ENCODE results near the gene NEDD4L.
"Not testable (repeated sequence)": the region's sequence is repeated elsewhere in the genome, so short reads cannot be mapped to it uniquely, and the experiment has no call there.

NEDD4L gene

DNA sequence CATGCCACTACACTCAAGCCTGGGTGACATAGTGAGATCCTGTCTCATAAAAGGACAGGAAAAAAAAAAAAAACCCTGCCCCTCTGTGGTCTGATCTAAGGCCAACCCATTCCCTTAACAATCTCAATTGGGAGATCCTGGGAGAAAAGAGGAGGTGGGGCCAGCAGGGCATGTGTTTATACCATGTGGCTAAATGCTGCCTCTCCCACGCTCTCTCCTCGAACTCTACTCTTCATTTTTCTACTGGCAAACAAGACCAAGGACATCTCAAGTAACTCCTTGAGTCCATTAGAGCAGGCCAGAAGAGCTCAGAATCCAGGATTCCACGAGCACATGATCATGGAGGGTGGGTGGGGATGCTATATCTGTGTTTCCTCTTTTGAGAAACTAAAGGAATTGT is 16.7 kb upstream of the NEDD4L start:
- no peak for DNase-seq

DNA sequence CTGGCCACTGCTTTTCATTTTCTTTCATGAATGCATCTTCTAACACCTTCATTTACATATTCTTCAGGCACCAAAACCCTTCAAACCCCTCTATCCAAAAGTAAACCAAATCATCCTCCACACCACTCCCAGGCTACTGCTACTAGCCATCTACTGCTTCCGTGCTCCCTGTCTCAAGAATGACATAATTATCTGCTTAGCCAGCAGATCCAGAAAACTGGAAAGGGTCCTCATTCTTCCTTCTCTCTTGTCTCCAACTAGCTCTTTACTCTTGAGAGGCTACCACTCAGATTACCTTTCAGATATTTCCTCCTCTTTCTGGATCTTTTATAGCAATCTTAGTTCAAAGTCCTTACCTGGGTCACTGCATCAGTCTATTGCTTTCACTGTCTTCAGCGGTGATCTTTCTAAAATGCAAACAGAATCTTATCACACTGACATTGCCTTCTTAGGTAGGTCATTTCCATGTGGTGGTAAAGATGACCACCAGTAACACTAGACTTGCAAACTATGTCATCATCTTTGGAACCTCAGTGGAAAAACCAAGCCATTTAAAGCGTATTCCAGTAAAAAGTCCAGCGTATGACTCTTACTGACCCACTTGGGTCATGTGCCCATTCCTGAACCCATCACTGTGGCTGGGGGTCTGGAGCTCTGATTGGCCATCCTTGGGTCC is 15.8 kb upstream of the NEDD4L start:
- DNase-seq, result no peak

DNA sequence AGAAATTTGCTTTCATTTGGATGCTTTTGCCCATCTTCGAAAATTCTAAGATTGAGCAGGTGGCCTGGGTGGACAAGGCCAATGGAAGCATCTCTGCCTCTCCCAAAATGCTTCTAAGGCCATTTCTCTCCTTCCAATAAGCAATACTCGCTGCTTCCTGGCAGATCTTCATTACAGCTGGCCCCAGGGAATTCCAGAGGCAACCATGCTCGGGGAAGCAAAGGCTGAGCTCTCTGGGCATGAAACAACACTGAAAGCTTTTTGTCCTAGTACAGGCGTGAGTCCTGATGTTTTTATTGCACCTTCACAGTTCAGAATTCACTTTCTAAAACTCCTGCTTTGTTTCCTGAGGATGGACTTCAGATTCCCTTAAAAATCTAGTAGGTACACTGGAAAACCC is 11.8 kb upstream of the NEDD4L start:
- DNase-seq, result no peak

DNA sequence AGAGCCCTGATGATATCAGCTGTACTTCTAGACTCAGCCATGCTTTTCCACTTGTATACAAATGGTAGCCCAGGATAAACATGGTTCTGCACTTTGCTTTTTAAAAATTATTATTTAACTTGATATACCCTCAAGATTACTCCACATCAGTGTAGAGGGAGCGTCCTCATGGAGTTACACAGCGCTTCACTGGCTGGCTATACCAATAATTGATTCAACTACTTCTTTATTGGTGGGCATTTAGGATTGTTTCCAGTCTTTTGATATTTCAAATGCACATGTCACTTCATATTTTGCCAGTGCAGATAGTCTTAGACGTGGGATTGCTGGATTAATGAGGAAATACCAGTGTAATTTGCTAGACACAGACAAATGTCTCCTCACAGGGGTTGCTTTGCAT is 10.8 kb upstream of the NEDD4L start:
- no peak for DNase-seq

DNA sequence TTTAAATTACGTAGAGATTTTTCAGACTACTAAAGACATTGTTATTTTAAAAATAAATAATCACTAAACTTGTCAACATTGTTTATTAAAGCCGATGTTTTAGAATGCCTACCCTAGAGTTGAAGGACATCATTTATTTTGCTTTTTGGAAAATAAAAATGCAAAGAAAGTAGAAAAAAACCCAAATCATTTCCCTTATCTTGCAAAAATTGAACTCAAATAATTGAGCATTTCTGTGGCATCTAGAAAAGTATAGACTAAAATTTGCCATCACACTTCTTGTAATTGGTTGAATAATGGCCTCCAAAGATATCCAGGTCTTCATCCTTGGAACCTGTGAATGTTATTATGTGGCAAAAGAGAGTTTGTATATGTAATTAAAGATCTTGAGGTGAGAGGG is 9.7 kb upstream of the NEDD4L start:
- no peak for DNase-seq

DNA sequence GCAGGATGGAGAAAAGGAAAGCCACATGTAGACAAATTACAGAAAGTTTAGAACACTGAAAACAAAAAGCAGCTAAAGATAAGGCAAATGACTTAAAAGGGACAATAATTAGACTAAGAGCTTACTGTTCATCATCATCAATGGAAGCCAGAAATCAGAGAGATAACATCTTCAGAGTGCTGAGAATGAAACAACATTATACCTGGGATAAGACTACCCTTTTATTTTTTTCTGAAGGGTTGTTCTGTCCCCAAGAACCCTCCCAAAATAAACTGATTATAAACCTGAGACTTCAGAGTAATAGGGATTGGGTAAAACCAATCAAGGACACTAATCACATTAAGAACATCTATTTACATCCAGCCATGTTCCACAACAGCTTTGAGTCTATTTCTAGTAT is 6.9 kb upstream of the NEDD4L start:
- DNase-seq, result no peak

DNA sequence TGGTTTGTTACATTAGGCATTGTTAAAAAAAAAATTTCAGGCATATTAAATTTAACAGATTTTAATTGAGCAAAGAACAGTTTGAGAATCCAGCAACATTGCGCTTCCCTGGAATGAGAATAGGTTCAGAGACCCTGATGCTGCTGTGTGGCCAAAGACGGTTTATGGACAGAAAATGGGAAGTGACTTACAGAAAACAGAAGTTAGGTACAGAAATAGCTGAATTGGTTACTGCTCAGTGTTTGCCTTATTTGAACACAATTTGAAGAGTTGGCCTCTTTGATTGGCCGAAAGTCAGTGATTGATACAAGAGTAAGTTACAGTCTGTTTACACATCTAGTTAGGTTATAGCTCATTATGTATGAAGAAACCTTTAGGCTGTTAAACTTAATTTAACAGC is 6.0 kb upstream of the NEDD4L start:
- no peak for DNase-seq

DNA sequence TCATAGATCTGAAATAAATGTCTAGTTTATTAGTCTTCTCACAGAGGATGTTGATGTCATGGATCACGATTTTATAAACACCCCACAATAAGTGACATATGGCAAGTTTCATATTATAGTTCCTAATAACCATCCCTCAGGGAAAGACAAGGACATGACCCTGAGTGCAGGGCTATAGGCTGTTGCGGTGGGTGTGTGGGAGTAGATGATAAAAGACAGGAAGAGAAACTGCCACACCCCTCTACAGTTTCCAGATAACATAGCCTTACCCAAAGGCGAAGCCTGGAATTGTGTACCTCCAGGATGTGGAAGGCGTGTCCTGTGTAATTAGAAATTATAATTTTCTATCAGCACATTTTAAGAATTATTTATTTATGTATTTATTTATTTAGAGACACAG is 2.4 kb upstream of the NEDD4L start:
- DNase-seq, result no peak

DNA sequence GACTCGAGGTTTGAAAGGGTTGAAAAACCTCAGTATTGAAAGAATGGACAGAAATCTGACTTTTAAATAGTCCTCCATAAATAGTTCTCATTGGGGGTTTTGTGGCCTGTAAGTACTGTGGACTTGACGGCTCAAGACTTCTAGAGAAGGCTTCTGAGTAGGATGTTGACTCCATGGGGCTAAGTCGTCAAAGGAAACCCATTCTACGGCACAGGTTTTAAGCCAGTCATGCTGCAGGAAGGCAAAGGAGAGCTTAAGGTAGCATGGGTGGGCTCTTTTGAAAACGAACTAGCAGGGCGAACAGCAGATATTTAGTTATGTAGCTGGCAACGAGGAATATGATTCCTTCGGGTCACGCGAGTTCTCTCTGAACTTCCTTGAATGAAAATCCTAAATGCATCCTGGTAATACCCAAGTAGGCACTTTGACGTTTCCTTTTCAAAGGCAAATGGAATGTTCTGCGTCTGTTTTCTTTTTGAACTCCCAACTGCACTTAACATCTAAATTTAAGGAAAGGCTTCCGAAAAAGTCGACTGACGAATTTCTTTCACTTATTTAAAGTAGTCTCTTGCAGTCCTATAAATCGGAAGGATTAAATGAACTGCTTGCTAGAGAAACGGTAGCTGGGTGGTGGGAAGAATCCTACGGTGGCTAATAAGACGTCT is 1.1 kb upstream of the NEDD4L start:
- DNase-seq, result no peak

DNA sequence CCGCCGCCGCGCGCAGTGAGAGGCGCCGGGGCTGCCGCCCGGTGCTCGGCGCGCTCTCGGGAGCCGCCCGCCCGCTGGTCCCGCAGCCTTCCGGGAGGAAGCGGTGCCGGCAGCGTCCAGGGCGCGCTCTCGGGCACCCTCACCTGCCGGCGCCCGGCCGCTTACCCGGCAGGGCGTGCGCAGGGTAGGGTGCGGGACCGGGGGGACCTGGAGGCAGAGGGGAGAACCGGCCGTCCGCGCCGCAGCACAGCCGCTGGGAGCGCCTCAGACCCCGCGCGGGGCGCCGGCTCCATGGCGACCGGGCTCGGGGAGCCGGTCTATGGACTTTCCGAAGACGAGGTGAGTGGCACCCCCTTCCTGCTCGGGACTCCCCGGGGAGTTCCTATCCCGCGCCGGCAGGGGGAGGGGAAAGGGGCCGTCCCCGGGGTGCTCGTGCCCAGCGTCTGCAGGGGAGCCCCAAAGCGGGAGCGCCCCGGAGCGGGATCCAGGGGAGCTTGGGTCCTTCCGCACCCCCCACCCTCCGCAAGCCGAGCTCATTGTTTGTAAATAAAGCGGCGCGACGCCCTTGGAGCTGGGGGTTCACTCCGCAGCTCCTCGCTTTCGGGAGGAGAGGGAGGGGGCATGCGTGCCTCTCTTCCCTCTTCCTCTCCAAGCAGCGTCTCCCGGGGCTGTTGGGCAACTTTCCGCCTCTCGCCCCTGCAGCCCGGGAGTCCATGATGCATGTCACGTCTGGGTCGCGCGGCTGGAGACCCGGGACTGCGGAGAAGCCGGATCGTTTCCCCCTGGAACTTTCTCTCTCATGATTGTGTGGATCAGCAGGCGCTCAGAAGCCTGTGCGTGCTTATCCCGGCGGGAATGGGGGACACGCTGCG is 580 bp downstream of the NEDD4L start:
- peak; percentile 74 for DNase-seq

DNA sequence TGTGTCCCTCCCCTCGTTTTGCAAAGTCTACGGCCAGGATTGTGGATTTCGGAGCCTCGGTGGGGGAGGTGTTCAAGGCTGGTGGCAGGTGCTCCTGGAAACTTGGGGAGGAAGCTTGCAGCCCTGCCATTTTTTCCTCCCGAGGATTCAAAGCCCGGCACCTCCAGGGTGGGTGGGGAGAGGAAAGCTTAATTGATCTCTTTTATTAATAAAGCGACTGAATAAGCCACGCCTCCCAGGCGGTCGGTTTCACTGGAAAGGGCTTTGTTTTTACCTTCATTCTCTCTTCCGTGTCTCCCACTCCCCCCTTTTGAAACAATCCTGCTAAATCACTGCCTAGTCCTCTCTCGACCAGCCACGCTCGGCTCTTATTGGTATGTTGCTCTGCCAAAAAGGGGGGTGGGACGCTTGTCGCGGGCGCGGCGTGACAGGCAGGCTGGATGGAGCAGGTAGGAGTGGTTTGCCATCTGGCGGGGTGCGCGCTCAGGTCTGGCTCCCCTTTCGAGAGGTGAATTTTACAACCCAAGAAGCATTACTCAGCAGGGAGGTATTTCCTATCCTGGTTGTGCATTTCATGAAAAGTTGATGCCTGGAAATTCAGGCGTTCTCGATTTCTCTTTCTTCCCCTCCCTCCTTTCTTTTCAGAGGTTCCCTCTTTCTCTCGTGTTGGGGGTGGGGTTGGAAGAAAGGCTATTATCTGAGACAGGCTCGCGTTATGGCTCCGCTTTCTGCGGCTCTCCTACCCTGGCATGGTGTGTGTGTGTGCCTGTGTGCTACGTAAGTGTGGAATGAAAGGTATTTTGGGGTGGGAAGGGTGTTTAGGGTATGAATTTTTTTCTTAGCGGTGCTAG is 1.4 kb downstream of the NEDD4L start:
- peak; percentile 86 for DNase-seq

DNA sequence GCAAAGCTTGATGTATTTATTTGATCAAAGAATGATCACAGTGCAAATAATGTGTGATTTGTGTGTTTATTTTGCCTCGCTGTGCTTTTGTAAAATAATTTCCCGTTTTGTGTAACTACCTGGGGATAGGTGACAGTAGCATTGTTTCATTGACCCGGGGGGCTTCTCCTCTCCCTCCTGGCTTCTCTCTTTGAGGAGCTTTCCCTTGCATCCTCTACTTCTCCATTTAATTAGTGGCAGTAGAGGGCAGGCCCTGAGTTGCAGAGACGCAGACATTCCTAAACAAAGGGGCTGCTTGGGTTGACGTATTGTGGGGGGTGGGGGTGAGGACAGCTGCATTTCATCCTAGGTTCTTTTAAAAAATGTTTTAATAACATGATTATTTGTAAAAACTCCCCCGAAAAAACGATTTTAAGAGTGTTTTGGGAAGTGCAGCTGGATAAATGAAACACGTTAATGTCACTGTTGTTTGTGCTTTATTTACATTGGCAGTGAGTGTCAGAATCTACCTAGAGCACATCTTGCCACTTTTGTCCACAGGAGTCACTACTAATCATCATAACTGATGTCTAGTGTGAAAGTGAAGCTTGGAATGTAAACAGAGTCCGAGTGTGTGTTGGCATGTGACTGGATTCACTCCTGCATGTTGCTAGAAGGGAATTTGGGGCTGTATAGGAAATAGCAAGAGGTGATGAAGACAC is 2.2 kb downstream of the NEDD4L start:
- no peak for DNase-seq

DNA sequence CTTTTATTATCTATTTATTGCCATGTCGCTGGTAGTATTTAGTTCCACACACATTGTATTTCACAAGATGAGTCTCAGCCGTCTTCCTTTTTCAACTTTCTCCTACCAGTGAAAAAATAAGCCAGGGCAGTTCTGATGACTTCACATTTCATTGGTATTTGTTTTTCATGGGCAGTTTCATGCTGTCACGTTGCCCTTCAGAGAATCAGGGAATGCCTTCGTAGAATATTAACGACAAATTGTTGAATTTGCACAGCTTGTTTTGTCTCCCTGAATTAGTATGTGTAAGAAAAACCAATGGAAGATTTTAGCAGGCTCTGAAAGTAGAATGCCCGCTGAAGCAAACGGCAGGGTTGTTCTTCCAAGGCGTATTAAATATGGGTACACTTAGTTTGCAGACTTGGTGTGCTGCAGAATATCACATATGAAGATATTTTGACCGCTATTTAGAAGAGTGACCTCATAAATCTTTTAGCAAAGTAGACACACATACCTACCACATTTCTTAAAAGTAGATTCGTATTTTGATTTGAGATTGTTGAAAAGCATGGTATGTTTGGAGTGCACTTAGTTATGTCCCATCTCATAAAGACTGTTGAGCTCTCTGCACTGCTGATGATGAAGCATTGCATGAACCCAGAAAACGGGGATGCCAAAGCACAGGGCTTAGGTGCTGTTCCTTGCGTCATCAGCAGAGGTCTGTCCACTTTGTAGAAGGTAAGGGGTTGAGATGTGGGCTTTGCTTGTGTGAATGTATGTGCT is 2.9 kb downstream of the NEDD4L start:
- no peak for DNase-seq

DNA sequence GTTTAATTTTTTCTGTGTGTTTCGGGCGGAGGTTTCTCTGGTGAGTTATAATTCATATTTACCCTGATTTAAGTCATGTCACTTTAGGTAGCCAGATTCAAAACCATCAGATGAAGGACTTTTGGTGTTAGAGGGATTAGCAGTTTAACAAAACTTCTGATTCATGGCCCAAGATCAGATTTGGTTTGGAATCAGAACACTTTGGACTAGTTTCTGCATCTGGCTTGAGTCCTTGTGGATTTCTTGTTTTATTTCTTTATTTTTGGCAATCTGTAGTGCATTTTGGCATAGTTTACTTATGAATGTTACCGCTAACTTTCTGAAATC is 3.5 kb downstream of the NEDD4L start:
- no peak for DNase-seq

DNA sequence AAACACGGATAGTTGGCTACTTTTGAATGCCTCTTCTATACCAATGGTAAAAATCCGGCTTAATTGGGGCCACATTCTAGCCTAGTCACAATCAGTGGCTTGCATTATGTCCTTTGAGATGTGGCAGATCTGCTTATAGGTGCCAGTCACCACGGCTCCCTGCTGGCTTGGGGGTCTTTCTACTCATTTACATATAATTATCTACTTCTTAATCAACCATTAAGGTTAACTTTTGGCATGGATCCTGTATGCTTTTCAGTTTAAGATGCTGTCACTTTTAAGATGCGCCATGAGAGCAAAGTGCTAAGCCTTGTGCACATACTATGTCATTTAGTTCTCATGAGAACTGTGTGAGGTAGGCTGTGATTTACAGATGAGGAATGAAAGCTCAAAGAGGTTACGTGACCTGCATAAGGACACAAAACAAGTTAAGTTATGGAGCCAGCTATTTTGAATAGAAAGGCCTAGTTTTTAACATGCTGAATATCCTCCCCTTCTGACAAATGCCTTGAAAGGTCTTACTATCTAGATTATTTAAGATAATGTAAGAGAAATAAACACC is 4.1 kb downstream of the NEDD4L start:
- DNase-seq, result no peak

DNA sequence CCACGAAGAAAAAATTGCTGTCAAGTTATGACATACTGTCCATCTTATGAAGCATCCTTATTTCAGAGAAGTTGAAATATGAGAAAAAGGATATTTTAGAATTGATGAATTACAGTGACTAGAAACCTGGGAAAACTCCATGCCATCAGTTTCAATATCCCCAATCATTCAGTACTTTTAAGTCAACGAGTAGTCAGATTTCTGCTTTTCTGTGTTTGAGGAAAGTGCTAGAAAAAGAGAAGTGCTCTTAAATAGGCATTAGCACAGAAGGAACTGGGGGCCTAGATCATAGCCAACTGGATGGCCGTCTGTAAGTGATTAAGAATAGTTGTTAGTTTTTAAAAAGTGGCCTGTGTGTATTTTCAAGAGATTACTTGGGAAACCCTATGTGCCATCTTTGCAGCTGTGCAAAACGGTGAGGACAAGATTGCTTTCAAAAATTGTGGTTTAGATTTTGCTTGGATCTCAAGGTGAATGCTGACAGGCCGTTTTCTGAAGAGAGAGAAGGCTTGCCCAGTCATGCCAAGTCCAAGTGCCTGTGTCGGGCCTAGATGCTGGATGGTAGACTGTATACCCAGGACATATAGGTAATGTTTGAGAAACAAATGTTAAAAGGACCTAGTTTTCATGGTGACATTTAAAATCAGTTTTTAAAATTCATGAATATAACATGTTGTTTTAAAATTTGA is 5.1 kb downstream of the NEDD4L start:
- peak; percentile 82 for DNase-seq

DNA sequence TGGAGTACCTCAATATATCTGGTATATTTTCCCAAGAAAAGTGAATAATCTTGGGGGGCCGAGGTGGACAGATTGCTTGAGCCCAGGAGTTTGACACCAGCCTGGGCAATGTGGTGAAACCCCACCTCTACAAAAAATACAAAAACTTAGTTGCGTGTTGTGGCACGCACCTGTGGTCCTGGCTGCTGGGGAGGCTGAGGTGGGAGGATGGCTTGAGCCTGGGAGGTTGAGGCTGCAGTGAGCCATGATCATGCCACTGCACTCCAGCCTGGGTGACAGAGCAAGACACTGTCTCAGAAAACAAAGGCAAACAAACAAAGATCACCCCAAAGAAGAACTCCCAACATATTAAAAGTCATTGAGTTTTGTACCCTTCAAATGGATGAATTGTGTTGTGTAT is 6.9 kb downstream of the NEDD4L start:
- DNase-seq, result not testable (repeated sequence)

DNA sequence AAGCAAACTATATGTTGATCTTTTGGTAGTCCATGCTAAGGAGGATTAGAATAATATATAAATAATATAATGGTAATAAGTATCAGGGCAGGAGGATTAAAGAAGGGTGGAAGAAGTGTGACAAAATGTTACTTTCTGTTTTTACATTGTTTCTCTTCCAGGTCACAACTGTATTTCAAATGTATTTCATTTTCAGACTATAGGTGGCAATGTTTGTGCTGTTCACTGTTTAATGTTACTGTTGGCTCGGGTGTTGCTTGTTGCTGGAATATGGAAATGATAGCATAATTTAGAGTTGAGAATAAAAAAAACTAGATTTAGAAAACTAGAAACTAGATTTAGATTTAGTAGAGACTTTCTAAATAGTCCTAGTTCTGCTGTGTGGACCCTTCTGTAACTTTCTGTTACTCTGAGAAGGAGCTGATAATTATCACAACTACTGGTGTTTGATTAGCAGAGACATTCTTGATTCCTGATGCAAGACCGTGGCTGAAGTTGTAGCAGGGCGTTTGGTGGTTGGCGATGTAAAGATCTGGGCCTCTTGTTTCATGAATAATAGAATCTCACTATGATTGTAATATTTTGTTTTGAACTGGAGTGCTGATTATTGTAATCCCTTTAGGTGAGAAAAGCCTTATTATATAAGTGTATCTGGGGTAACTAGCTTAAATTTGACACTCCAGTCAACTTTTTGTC is 7.9 kb downstream of the NEDD4L start:
- DNase-seq, result peak; percentile 57

DNA sequence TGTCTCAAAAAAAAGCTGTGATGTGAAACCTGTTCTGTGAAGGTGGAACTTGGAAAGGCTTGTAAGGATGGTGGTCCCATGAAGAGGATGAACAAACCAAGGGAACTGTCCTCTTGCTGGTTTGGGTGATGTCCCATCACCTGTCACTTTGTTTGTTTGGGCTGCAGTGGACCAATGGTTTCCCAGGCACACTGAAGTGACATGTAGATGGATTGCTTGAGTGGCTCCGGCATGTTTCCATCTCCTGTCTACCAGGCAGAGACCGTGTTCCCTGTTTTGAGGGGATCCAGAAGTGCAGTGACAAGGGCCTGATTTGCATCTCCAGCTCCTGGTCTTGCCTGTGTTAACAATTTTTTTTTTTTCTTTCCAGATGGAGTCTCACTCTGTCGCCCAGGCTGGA is 8.9 kb downstream of the NEDD4L start:
- DNase-seq, result no peak

All from RPMI8226 (cell line).